Mucosa of stomach (tissue), 1 donor: ENCODE measurements around the gene OR52E8.

Experiments used
- H3K27me3 ChIP-seq: one replicate; pipeline ENCODE4 v1.7.0; 2013; ENCODE audit warnings: mild to moderate bottlenecking, low read length; ENCODE audit not compliant: control insufficient read depth, insufficient read depth
- H3K36me3 ChIP-seq: one replicate; pipeline ENCODE4 v1.7.0; 2013; ENCODE audit warnings: low read length; ENCODE audit not compliant: control insufficient read depth, insufficient read depth
- H3K4me1 ChIP-seq: one replicate; pipeline ENCODE4 v1.7.0; 2013; ENCODE audit warnings: mild to moderate bottlenecking, low read length; ENCODE audit not compliant: control insufficient read depth, insufficient read depth
- H3K4me3 ChIP-seq: one replicate; pipeline ENCODE4 v1.7.0; 2013; ENCODE audit warnings: low read length
- H3K9ac ChIP-seq: one replicate; pipeline ENCODE4 v1.7.0; 2013; ENCODE audit warnings: mild to moderate bottlenecking, low read length, moderate library complexity
- H3K9me3 ChIP-seq: one replicate; pipeline ENCODE4 v1.7.0; 2013; ENCODE audit warnings: mild to moderate bottlenecking, low read length, moderate library complexity; ENCODE audit not compliant: control insufficient read depth
- donor health status: Pancreatic carcinoma.

Gene OR52E8

GRCh38 chr11:5857590-5857989 is at the start of gene OR52E8:
Gene OR52E8, minus strand, starts transcription at chr11:5857690. Its CDS starts 0 bp downstream, at chr11:5857690.
- no peaks in the 10 kb centered on the region for H3K9me3 ChIP-seq
- H3K27me3 ChIP-seq = no peaks in the 10 kb centered on the region
- no peaks in the 10 kb centered on the region for H3K4me1 ChIP-seq

GRCh38 chr11:5899534-5899933 is 42.0 kb upstream of the OR52E8 start:
- Histone ChIP-seq H3K9me3 (no peaks in the 10 kb centered on the region), H3K36me3 (no peaks in the 10 kb centered on the region), H3K27me3 (no peaks in the 10 kb centered on the region), H3K4me1 (no peaks in the 10 kb centered on the region), H3K9ac (no peak overlapping the region), H3K4me3 (no peak overlapping the region)

More at GRCh38 chr11:5857590-5857989, at the start of gene OR52E8:
- Histone ChIP-seq H3K36me3 (no peaks in the 10 kb centered on the region), H3K4me3 (no peak within 1 kb of the TSS), H3K9ac (no peak within 1 kb of the TSS)

- Histone ChIP-seq H3K4me1 (no peaks in the 10 kb centered on the region), H3K4me3 (no peak within 1 kb of the TSS), H3K36me3 (no peaks in the 10 kb centered on the region), H3K9ac (no peak within 1 kb of the TSS), H3K27me3 (no peaks in the 10 kb centered on the region), H3K9me3 (no peaks in the 10 kb centered on the region)
Observed at GRCh38 chr11:5892908-5893307, 35.4 kb upstream of the OR52E8 start, which contains the start of gene OR52E5. Gene OR52E5, plus strand, starts transcription at chr11:5893208. Its CDS starts 7,569 bp downstream, at chr11:5900777.

DNA sequence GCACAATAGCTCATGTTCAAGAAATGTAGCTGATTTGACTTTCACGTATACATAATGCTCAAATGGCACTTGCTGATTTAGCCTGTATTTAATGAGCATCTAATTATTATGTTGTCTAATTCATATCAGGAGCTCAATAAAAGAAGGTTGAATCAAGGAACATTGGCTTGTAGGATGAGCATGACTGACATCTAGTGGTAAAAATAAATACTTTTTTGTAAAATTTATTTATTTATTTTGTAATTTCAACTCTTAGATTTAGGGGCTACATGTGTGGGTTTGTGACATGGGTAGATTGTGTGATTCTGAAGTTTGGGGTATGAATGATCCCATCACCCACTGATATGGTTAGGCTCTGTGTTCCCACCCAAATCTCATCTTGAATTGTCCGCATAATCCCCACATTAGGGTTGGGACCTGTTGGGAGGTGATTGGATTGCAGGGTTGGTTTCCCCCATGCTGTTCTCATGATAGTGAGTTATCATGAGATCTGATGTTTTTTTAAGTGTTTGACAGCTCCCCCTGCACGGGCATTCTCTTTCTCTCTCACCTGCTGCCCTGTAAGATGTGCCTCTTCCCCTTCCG is 33.8 kb upstream of the OR52E8 start:
- H3K27me3 ChIP-seq = no peaks in the 10 kb centered on the region

GRCh38 chr11:5887661-5888060 is 30.2 kb upstream of the OR52E8 start:
- no peak overlapping the region for H3K4me3 ChIP-seq
- H3K36me3 ChIP-seq = no peaks in the 10 kb centered on the region
- no peaks in the 10 kb centered on the region for H3K9me3 ChIP-seq
- no peak overlapping the region for H3K9ac ChIP-seq
- H3K4me1 ChIP-seq = no peaks in the 10 kb centered on the region
- H3K27me3 ChIP-seq = no peaks in the 10 kb centered on the region

More for the DNA sequence above, 33.8 kb upstream of the OR52E8 start:
- no peak overlapping the region for H3K4me3 ChIP-seq
- no peaks in the 10 kb centered on the region for H3K36me3 ChIP-seq
- H3K9ac ChIP-seq = no peak overlapping the region
- H3K9me3 ChIP-seq = no peaks in the 10 kb centered on the region
- no peaks in the 10 kb centered on the region for H3K4me1 ChIP-seq

DNA sequence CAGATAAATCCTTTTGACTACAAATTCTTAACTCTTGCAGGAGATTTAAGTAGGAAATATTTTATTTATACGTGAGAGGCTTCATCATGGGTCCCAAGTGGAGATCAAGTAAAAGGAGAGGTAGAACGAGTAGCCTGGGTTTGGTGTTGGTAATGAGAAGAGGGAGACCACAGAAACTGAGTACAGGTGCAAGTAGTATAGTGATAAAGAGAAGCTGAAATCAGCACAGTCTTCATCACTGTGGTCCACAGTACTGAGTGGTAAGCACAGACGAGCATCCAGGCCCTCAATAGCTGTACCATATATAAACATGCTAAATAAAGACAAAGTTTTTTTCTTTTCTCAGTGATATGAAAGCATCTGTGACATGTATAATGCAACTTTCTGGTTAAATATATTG is 29.7 kb upstream of the OR52E8 start:
- Histone ChIP-seq H3K4me1 (no peaks in the 10 kb centered on the region), H3K27me3 (no peaks in the 10 kb centered on the region), H3K9ac (no peak overlapping the region), H3K36me3 (no peaks in the 10 kb centered on the region), H3K9me3 (no peaks in the 10 kb centered on the region), H3K4me3 (no peak overlapping the region)

GRCh38 chr11:5881756-5882155 is 24.3 kb upstream of the OR52E8 start:
- H3K27me3 ChIP-seq = no peaks in the 10 kb centered on the region
- no peak overlapping the region for H3K9ac ChIP-seq

GRCh38 chr11:5880329-5880728 is 22.8 kb upstream of the OR52E8 start, which contains the start of gene OR52E4:
Gene OR52E4, plus strand, starts transcription at chr11:5880629. Its CDS starts 3,664 bp downstream, at chr11:5884293.
- Histone ChIP-seq H3K4me3 (no peak within 1 kb of the TSS), H3K36me3 (no peaks in the 10 kb centered on the region), H3K27me3 (no peaks in the 10 kb centered on the region), H3K9me3 (no peaks in the 10 kb centered on the region), H3K9ac (no peak within 1 kb of the TSS), H3K4me1 (no peaks in the 10 kb centered on the region)

More at GRCh38 chr11:5881756-5882155, 24.3 kb upstream of the OR52E8 start:
- no peak overlapping the region for H3K4me3 ChIP-seq
- no peaks in the 10 kb centered on the region for H3K4me1 ChIP-seq
- H3K36me3 ChIP-seq = no peaks in the 10 kb centered on the region
- no peaks in the 10 kb centered on the region for H3K9me3 ChIP-seq

GRCh38 chr11:5878564-5878963 is 21.1 kb upstream of the OR52E8 start:
- no peak overlapping the region for H3K4me3 ChIP-seq
- no peaks in the 10 kb centered on the region for H3K4me1 ChIP-seq
- H3K9ac ChIP-seq = no peak overlapping the region
- no peaks in the 10 kb centered on the region for H3K27me3 ChIP-seq
- no peaks in the 10 kb centered on the region for H3K9me3 ChIP-seq
- no peaks in the 10 kb centered on the region for H3K36me3 ChIP-seq

DNA sequence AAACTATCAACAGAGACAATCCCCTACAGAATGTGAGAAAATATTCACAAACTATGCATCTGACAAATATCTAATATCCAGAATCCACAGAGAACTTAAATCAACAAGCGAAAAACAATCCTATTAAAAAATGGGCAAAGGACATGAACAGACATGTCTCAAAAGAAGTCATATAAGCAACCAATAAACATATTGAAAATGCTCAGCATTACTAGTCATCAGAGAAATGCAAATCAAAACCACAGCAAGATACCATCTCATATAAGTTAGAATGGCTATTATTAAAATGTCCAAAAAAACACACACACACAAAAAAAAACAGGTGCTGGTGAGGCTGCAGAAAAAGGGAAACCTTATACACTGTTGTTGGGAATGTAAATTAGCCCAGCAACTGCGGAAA is 8.3 kb upstream of the OR52E8 start:
- no peaks in the 10 kb centered on the region for H3K36me3 ChIP-seq
- no peak overlapping the region for H3K9ac ChIP-seq
- H3K9me3 ChIP-seq = no peaks in the 10 kb centered on the region
- no peaks in the 10 kb centered on the region for H3K4me1 ChIP-seq
- no peak overlapping the region for H3K4me3 ChIP-seq
- H3K27me3 ChIP-seq = no peaks in the 10 kb centered on the region

- Histone ChIP-seq H3K4me3 (no peak overlapping the region), H3K9ac (no peak overlapping the region), H3K36me3 (no peaks in the 10 kb centered on the region), H3K9me3 (no peaks in the 10 kb centered on the region), H3K4me1 (no peaks in the 10 kb centered on the region), H3K27me3 (no peaks in the 10 kb centered on the region)
Observed at GRCh38 chr11:5851002-5851401, 6.5 kb downstream of the OR52E8 start.

- Histone ChIP-seq H3K9me3 (no peaks in the 10 kb centered on the region), H3K36me3 (no peaks in the 10 kb centered on the region), H3K27me3 (no peaks in the 10 kb centered on the region), H3K4me1 (no peaks in the 10 kb centered on the region), H3K9ac (no peak overlapping the region), H3K4me3 (no peak overlapping the region)
Observed at GRCh38 chr11:5847711-5848110, 9.8 kb downstream of the OR52E8 start.

DNA sequence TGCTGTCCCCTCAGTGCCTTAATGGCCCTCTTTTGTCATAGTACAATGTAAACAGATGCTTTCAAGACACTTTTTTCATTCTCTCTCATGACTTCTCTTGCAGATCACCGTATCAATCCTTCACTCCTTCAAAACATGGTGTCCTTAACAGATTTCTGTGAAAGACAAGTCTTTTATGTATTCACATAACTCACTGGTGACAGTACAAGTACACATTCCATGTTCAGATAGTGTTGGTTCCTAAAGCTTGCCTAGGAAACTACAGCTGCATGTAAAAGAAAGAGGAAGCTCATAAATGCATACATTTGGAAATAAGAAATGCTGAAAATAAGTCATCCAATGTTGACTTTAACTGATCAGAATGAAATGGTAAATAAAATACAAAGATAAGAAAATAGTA is 10.8 kb downstream of the OR52E8 start:
- no peak overlapping the region for H3K9ac ChIP-seq
- no peaks in the 10 kb centered on the region for H3K27me3 ChIP-seq
- no peaks in the 10 kb centered on the region for H3K9me3 ChIP-seq
- no peaks in the 10 kb centered on the region for H3K4me1 ChIP-seq
- no peaks in the 10 kb centered on the region for H3K36me3 ChIP-seq
- H3K4me3 ChIP-seq = no peak overlapping the region
